SK-N-SH (cell line): ENCODE measurements around the gene MC1R. TPM values are rescaled to one million over a fixed set of nuclear protein-coding genes. Genes with fewer than 3 reads are reported as not detected.
"Not testable (repeated sequence)": the region's sequence is repeated elsewhere in the genome, so short reads cannot be mapped to it uniquely, and the experiment has no call there.

Source experiments
- CTCF ChIA-PET: fragments of 300-600, 350-600 bp; formaldehyde crosslinking; extraction: SDS; loops from one replicate; lab custom pipeline; 2021; lab: Yijun Ruan, JAX
- POLR2A ChIA-PET: fragments of 350-600 bp; sonication (Branson Sonifier 250); formaldehyde crosslinking; extraction: SDS; loops from one replicate; lab custom pipeline; 2020; ENCODE audit warnings: antibody characterized with exemption, inconsistent platforms; lab: Yijun Ruan, JAX
- DNase-seq: peaks from one replicate; pipeline ENCODE4 v3.0.0; 2012
- H2AFZ ChIP-seq: fragments of 200-600 bp; sonication (generic); 2 replicates; pipeline ENCODE4 v1.8.1; 2016; ENCODE audit warnings: antibody characterized with exemption, mild to moderate bottlenecking, low read depth
- H3F3A ChIP-seq: fragments of 200-600 bp; sonication (generic); replicated peaks from 2 replicates; pipeline ENCODE3; 2016; ENCODE audit warnings: antibody characterized with exemption, mild to moderate bottlenecking; ENCODE audit not compliant: insufficient read depth
- H3K27ac ChIP-seq, 2 experiments: fragments of 200-500 bp in 1 of 2; fragments of 200-600 bp in 1 of 2; sonication (Bioruptor generic) in 1 of 2; sonication (generic), shearing (Covaris generic) in 1 of 2; 2 replicates each; pipeline versions ENCODE4 v1.5.1 to v1.6.1; 2014 to 2016; ENCODE audit warnings: low read depth in 2 of 2, inconsistent platforms in 1 of 2, low read length in 1 of 2, mild to moderate bottlenecking in 1 of 2, mixed read lengths in 1 of 2
- H3K27me3 ChIP-seq: fragments of 200-600 bp; sonication (generic), shearing (Covaris generic); 2 replicates; pipeline ENCODE4 v1.6.1; 2016; ENCODE audit warnings: mixed run types; ENCODE audit not compliant: insufficient read depth
- H3K36me3 ChIP-seq, 2 experiments: fragments of 200-500 bp in 1 of 2; fragments of 200-600 bp in 1 of 2; sonication (Bioruptor generic) in 1 of 2; sonication (generic) in 1 of 2; replicated peaks in 1 of 2; 2 replicates each; pipeline versions ENCODE3 to v1.5.1; 2014 to 2016; ENCODE audit warnings: low read length in 1 of 2, mild to moderate bottlenecking in 1 of 2; ENCODE audit not compliant: insufficient read depth in 2 of 2, control insufficient read depth in 1 of 2
- H3K4me1 ChIP-seq, 2 experiments: fragments of 200-500 bp in 1 of 2; fragments of 200-600 bp in 1 of 2; sonication (Bioruptor generic) in 1 of 2; sonication (generic), shearing (Covaris generic) in 1 of 2; 2 replicates each; pipeline versions ENCODE4 v1.5.1 to v1.6.1; 2014 to 2016; ENCODE audit warnings: low read depth in 1 of 2, low read length in 1 of 2, mixed run types in 1 of 2; ENCODE audit not compliant: insufficient read depth in 2 of 2, control insufficient read depth in 1 of 2
- H3K4me2 ChIP-seq: fragments of 200-600 bp; sonication (generic), shearing (Covaris generic); 2 replicates; pipeline ENCODE4 v1.6.1; 2017; ENCODE audit warnings: mixed run types
- H3K4me3 ChIP-seq, 2 experiments: fragments of 200-500 bp in 1 of 2; fragments of 200-600 bp in 1 of 2; sonication (Bioruptor generic) in 1 of 2; sonication (generic), shearing (Covaris generic) in 1 of 2; 2 replicates each; pipeline versions ENCODE4 v1.5.1 to v1.8.1; 2014 to 2016; ENCODE audit warnings: low read depth in 2 of 2, inconsistent platforms in 1 of 2, low read length in 1 of 2, mild to moderate bottlenecking in 1 of 2, mixed read lengths in 1 of 2, moderate library complexity in 1 of 2
- H3K79me2 ChIP-seq: fragments of 200-600 bp; sonication (generic); 2 replicates; pipeline ENCODE4 v1.8.1; 2017; ENCODE audit warnings: mild to moderate bottlenecking; ENCODE audit not compliant: insufficient read depth
- H3K9ac ChIP-seq: fragments of 200-600 bp; sonication (generic); 2 replicates; pipeline ENCODE4 v1.6.1; 2017; ENCODE audit warnings: mixed run types
- H3K9me2 ChIP-seq: fragments of 200-600 bp; sonication (generic); 2 replicates; pipeline ENCODE4 v1.6.1; 2017; ENCODE audit warnings: mixed run types
- H3K9me3 ChIP-seq: fragments of 200-600 bp; sonication (generic); 2 replicates; pipeline ENCODE4 v1.6.1; 2017; ENCODE audit warnings: mixed run types, mild to moderate bottlenecking, moderate library complexity
- H4K20me1 ChIP-seq: fragments of 200-600 bp; sonication (generic); 2 replicates; pipeline ENCODE4 v1.6.1; 2017; ENCODE audit warnings: mild to moderate bottlenecking, mixed run types; ENCODE audit not compliant: insufficient read depth
- CTCF ChIP-seq: fragments of 200-600 bp; sonication (generic); IDR thresholded peaks from 2 replicates; pipeline ENCODE4 v1.6.1; 2017; ENCODE audit warnings: antibody characterized with exemption, mild to moderate bottlenecking, moderate library complexity
- EZH2phosphoT487 ChIP-seq: fragments of 200-600 bp; sonication (generic); IDR thresholded peaks from 2 replicates; pipeline ENCODE4 v1.6.1; 2017; ENCODE audit warnings: low read depth, mixed run types, mild to moderate bottlenecking, antibody characterized with exemption, moderate library complexity, borderline replicate concordance
- FOSL2 ChIP-seq: IDR thresholded peaks from 2 replicates; pipeline ENCODE4 v1.4.0; 2012; ENCODE audit warnings: low read depth, mild to moderate bottlenecking, moderate library complexity, borderline replicate concordance
- FOXM1 ChIP-seq: IDR thresholded peaks from 2 replicates; pipeline ENCODE4 v1.4.0; 2012; ENCODE audit warnings: low read depth, mild to moderate bottlenecking
- GABPA ChIP-seq: IDR thresholded peaks from 2 replicates; pipeline ENCODE4 v1.4.0; 2012; ENCODE audit warnings: low read depth, mild to moderate bottlenecking
- IRF3 ChIP-seq: fragments of 150-350 bp; IDR thresholded peaks from 2 replicates; pipeline ENCODE4 v1.6.1; 2016; ENCODE audit warnings: mild to moderate bottlenecking, low read depth, low read length
- JUND ChIP-seq: IDR thresholded peaks from 2 replicates; pipeline ENCODE4 v1.4.0; 2012
- MAX ChIP-seq: IDR thresholded peaks from 2 replicates; pipeline ENCODE4 v1.4.0; 2012; ENCODE audit warnings: low read depth
- MEF2A ChIP-seq: IDR thresholded peaks from 2 replicates; pipeline ENCODE4 v1.4.0; 2012; ENCODE audit warnings: low read depth, borderline replicate concordance
- RAD21 ChIP-seq: IDR thresholded peaks from 2 replicates; pipeline ENCODE4 v1.6.1; 2012; ENCODE audit warnings: mild to moderate bottlenecking, low read length
- RCOR1 ChIP-seq: fragments of 150-350 bp; IDR thresholded peaks from 2 replicates; pipeline ENCODE4 v1.6.1; 2017; ENCODE audit warnings: antibody characterized with exemption, low read length
- RFX5 ChIP-seq: IDR thresholded peaks from 2 replicates; pipeline ENCODE4 v1.6.1; 2012; ENCODE audit warnings: mild to moderate bottlenecking, improper control_type of control experiment, low read length
- RXRA ChIP-seq: IDR thresholded peaks from 2 replicates; pipeline ENCODE4 v1.4.0; 2012; ENCODE audit warnings: low read depth, mild to moderate bottlenecking, borderline replicate concordance
- SIN3A ChIP-seq: IDR thresholded peaks from 2 replicates; pipeline ENCODE4 v1.6.1; 2012; ENCODE audit warnings: low read depth, mild to moderate bottlenecking, low read length, moderate library complexity, borderline replicate concordance
- SMC3 ChIP-seq: IDR thresholded peaks from 2 replicates; pipeline ENCODE4 v1.6.1; 2012; ENCODE audit warnings: low read depth, low read length, improper control_type of control experiment
- TAF1 ChIP-seq: IDR thresholded peaks from 2 replicates; pipeline ENCODE4 v1.6.1; 2012; ENCODE audit warnings: low read depth, mild to moderate bottlenecking, low read length, moderate library complexity, borderline replicate concordance
- YY1 ChIP-seq: IDR thresholded peaks from 2 replicates; pipeline ENCODE4 v1.4.0; 2012; ENCODE audit warnings: low read depth, mild to moderate bottlenecking
- ZBTB33 ChIP-seq: IDR thresholded peaks from 2 replicates; pipeline ENCODE4 v1.4.0; 2012; ENCODE audit warnings: low read depth, borderline replicate concordance
- WGBS: methylation state at CpG from one replicate; pipeline ENCODE4 v1.1.6; 2017; ENCODE audit warnings: low lambda C conversion rate; 5-methylcytosine and 5-hydroxymethylcytosine counted together
- polyA plus RNA-seq, 3 experiments: library from polyadenylated mRNA; depleted of rRNA; stranded (reverse); fragments of >200 nt; gene quantifications; 2 replicates each; pipeline ENCODE4 v1.2.3, GENCODE V29; 2012

Gene MC1R
- polyA plus RNA-seq, 1 of the 3 experiments (the other 2 are of a cell fraction) = 11.1 TPM

- TF ChIP-seq SIN3A (no peak), TAF1 (no peak)
- TF ChIP-seq, all 33 proteins: peak for 5
These were observed 44.5 kb upstream of the MC1R start (continued) for GRCh38 chr16:89873972-89874689.

- H3K27me3 ChIP-seq, H2AFZ ChIP-seq, POLR2A ChIA-PET, H3K4me1 ChIP-seq, H3K9me3 ChIP-seq, H3K27ac ChIP-seq, DNase-seq, H3K4me3 ChIP-seq, H3K4me2 ChIP-seq, H3K9ac ChIP-seq, H3K9me2 ChIP-seq: not testable (repeated sequence)
- Histone ChIP-seq H3K79me2 (peaks cover 94% of the 10 kb centered on the region), H3F3A (peaks cover 21% of the 10 kb centered on the region), H3K36me3 (peaks cover 35 to 78% of the 10 kb centered on the region in 2 experiments), H4K20me1 (peaks cover 86% of the 10 kb centered on the region)
- WGBS = 98% methylated on average over 20 of the region's 28 CpGs
- CTCF ChIA-PET = interaction anchor here (1.4 to 1.7 kb wide), 2 partner anchors 18 to 32 kb away, joined by 4 read pairs; no protein-coding TSS in a partner anchor
These were observed 39.5 kb upstream of the MC1R start for GRCh38 chr16:89879123-89879522.

GRCh38 chr16:89880477-89881367, 37.9 kb upstream of the MC1R start:
- no peak overlapping the region for H3K27ac ChIP-seq
- WGBS = 95% methylated on average over 16 of the region's 18 CpGs
- ChIA-PET POLR2A (interaction anchor here (0.8 kb wide), 1 partner anchor 16 kb away, joined by 4 read pairs; no protein-coding TSS in a partner anchor), CTCF (interaction anchor here (0.8 to 1.3 kb wide), 2 partner anchors 20 to 29 kb away, joined by 4 read pairs; no protein-coding TSS in a partner anchor)
- no peak overlapping the region for H3K4me2 ChIP-seq
- H3K36me3 ChIP-seq = peaks cover 45 to 76% of the 10 kb centered on the region in 2 experiments
- H4K20me1 ChIP-seq = peaks cover 77% of the 10 kb centered on the region
- H3K9me2 ChIP-seq = no peaks in the 10 kb centered on the region
- no peaks in the 10 kb centered on the region for H3K4me1 ChIP-seq
- no peak overlapping the region for H2AFZ ChIP-seq
- peaks cover 14% of the 10 kb centered on the region for H3F3A ChIP-seq
- H3K9me3 ChIP-seq = no peaks in the 10 kb centered on the region
- no peak overlapping the region for H3K4me3 ChIP-seq
- H3K9ac ChIP-seq = no peak overlapping the region
- no peak for DNase-seq
- H3K27me3 ChIP-seq = no peaks in the 10 kb centered on the region
- H3K79me2 ChIP-seq = peaks cover 85% of the 10 kb centered on the region
- TF ChIP-seq GABPA (no peak), TAF1 (no peak), FOXM1 (no peak), ZBTB33 (no peak), FOSL2 (no peak), SMC3 (no peak), CTCF (no peak), IRF3 (no peak), RAD21 (no peak), YY1 (no peak), MEF2A (no peak), JUND (no peak), RFX5 (no peak), RXRA (no peak), EZH2phosphoT487 (no peak), RCOR1 (no peak), MAX (no peak)
